ENCODE measurements around the gene TMEM229B. TPM values are rescaled to one million over a fixed set of nuclear protein-coding genes. Genes with fewer than 3 reads are reported as not detected.

Gene TMEM229B
- total RNA-seq, 2 donors from 2014 or later, result 1.3 to 2.9 TPM

DNA sequence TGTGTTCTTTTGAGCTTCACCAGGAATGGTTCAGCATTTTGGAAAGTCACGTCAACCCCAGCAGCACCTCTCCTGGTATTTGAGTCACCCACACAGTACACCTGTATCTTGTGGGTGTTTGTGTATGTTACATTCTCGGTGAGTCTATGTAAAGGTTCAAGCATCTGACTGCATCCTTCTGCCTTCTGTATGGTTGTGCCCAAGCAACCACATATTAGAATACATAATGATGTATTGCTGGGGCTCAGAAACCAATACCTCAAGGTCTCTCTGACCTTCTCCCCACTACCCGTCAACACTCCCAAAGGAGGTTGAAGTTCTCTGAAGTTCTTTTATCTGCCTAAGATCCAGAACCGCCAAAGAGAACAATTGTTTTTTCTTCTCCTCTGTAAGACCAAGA lies 9.2 kb upstream of the TMEM229B start:
- H3K4me1 ChIP-seq, result no peaks in the 10 kb centered on the region
- no peak overlapping the region for H3K27ac ChIP-seq
- no peak overlapping the region for H3K4me3 ChIP-seq
- TF ChIP-seq CTCF (IDR thresholded peaks at IDR 0.05), result no peak
- peaks cover 4 to 5% of the 10 kb centered on the region in 2 donors for H3K9me3 ChIP-seq
- no peaks in the 10 kb centered on the region for H3K36me3 ChIP-seq
- no peak for DNase-seq (ENCODE audit: low spot score)
- H3K27me3 ChIP-seq, result no peaks in the 10 kb centered on the region

- Histone ChIP-seq H3K4me3 (no peak overlapping the region), H3K36me3 (no peaks in the 10 kb centered on the region), H3K27me3 (no peaks in the 10 kb centered on the region), H3K4me1 (no peaks in the 10 kb centered on the region), H3K27ac (no peak overlapping the region), H3K9me3 (peaks cover 4 to 5% of the 10 kb centered on the region in 2 donors)
- no peak for DNase-seq (ENCODE audit: low spot score)
- TF ChIP-seq CTCF (IDR thresholded peaks at IDR 0.05), result no peak
Observed at GRCh38 chr14:67497216-67497615, 8.7 kb upstream of the TMEM229B start.

GRCh38 chr14:67495827-67496226 lies 7.3 kb upstream of the TMEM229B start:
- Histone ChIP-seq H3K9me3 (peaks cover 4 to 5% of the 10 kb centered on the region in 2 donors), H3K36me3 (no peaks in the 10 kb centered on the region), H3K4me3 (no peak overlapping the region), H3K4me1 (no peaks in the 10 kb centered on the region), H3K27me3 (no peaks in the 10 kb centered on the region), H3K27ac (no peak overlapping the region)
- TF ChIP-seq CTCF (IDR thresholded peaks at IDR 0.05), result no peak
- no peak for DNase-seq (ENCODE audit: low spot score)

GRCh38 chr14:67493092-67493717 lies 4.7 kb upstream of the TMEM229B start:
- no peaks in the 10 kb centered on the region for H3K27me3 ChIP-seq
- no peak for DNase-seq (ENCODE audit: low spot score)
- no peaks in the 10 kb centered on the region for H3K36me3 ChIP-seq
- no peak overlapping the region for H3K27ac ChIP-seq
- H3K9me3 ChIP-seq, result peaks cover 4 to 5% of the 10 kb centered on the region in 2 donors
- H3K4me3 ChIP-seq, result no peak overlapping the region
- TF ChIP-seq CTCF (IDR thresholded peaks at IDR 0.05), result no peak
- H3K4me1 ChIP-seq, result peaks cover 0 to 8% of the 10 kb centered on the region in 2 donors

- TF ChIP-seq CTCF (IDR thresholded peaks at IDR 0.05), result no peak
- no peaks in the 10 kb centered on the region for H3K27me3 ChIP-seq
- H3K9me3 ChIP-seq, result peaks cover 4 to 5% of the 10 kb centered on the region in 2 donors
- H3K4me1 ChIP-seq, result peaks cover 0 to 15% of the 10 kb centered on the region in 2 donors
- no peak for DNase-seq (ENCODE audit: low spot score)
- H3K27ac ChIP-seq, result no peak overlapping the region
- no peaks in the 10 kb centered on the region for H3K36me3 ChIP-seq
- no peak overlapping the region for H3K4me3 ChIP-seq
Observed at GRCh38 chr14:67492538-67492937, 4.0 kb upstream of the TMEM229B start.
